Vagina (tissue), 2 donors: ENCODE data around the gene PTPN1.

Source experiments
- CTCF ChIP-seq, 3 experiments: fragments of 450-650 bp in 2 of 3; fragments of 200-600 bp in 1 of 3; sonication (generic) in 1 of 3; IDR thresholded peaks; one replicate each; pipeline ENCODE4 v1.5.1; 2017 to 2019; ENCODE audit warnings: antibody characterized with exemption in 3 of 3, mild to moderate bottlenecking in 2 of 3, moderate library complexity in 2 of 3
- POLR2A ChIP-seq, 2 donors: fragments of 450-650 bp; IDR thresholded peaks; one replicate each; pipeline ENCODE4 v1.6.1; 2017; ENCODE audit warnings: antibody characterized with exemption in 2 of 2, mild to moderate bottlenecking in 2 of 2, moderate library complexity in 2 of 2
- POLR2AphosphoS5 ChIP-seq, 2 donors: sonication (generic); formaldehyde crosslinking; IDR thresholded peaks; one replicate each; pipeline ENCODE4 v1.9.0; 2017; ENCODE audit warnings: antibody characterized with exemption in 2 of 2, mild to moderate bottlenecking in 2 of 2, low read depth in 1 of 2; ENCODE audit not compliant: insufficient read depth in 1 of 2

DNA sequence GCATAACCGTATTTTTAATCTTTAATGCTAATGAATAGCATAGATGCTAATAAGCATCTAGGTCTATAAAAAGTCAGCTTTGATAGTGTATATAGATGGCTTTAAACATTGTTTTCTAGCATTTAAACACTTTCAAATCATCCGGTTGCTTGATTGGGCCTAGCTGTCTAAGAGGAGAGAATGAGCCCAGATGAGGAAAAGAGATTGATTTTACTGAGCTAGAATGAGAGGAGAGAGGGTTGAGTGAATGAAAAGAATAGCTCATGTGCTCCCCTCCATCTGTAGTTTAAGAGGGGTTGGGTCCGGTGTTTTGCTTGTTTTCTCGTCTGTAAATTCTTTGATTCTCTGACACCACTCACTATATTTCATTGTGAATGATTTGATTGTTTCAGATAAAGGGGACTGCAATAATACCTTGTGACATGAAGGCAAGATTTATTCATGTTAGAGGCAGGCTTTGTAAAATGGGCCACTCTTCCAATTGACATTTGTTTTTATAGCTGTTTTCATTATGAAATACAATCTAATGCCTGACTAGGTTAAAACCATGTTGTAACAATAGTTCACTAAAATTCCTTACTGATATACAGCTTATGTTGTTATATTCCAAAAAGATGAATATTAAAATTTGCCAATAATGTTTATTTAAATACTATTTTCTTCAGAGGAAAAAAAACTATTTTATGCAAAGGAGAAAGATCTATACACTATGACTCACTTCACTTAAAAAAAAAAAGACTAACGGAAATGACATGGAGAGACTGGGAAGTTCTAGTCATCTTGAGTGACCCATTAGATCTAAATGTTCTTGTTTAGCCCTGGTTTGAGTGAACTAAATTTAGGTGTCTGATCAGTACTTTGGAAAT is 3.2 kb downstream of the PTPN1 start:
- no peak for TF ChIP-seq CTCF (IDR thresholded peaks at IDR 0.05)
- peak; percentile 27 to 31 for TF ChIP-seq POLR2AphosphoS5 (IDR thresholded peaks at IDR 0.05; ENCODE audit: insufficient read depth in 1 of 2, low read depth in 1 of 2)
- TF ChIP-seq POLR2A (IDR thresholded peaks at IDR 0.05) = no peak
